Gastrocnemius medialis (tissue), 4 donors: ENCODE data around the gene CPS1.

Source experiments
- POLR2A ChIP-seq, 2 donors: fragments of 450-650 bp; IDR thresholded peaks; one replicate each; pipeline ENCODE4 v1.6.1; 2017; ENCODE audit warnings: antibody characterized with exemption in 2 of 2, mild to moderate bottlenecking in 2 of 2, moderate library complexity in 2 of 2
- TF ChIP-seq, protein P1 (sequence below), 5 experiments: fragments of 450-650 bp in 3 of 5; fragments of 200-600 bp in 2 of 5; sonication (generic) in 2 of 5; IDR thresholded peaks in 4 of 5; conservative IDR thresholded peaks in 1 of 5; 1 replicate in 4 of 5; 2 replicates in 1 of 5; pipeline ENCODE4 v1.5.1; 2016 to 2019; ENCODE audit warnings: antibody characterized with exemption in 5 of 5, mild to moderate bottlenecking in 3 of 5, moderate library complexity in 3 of 5

DNA sequence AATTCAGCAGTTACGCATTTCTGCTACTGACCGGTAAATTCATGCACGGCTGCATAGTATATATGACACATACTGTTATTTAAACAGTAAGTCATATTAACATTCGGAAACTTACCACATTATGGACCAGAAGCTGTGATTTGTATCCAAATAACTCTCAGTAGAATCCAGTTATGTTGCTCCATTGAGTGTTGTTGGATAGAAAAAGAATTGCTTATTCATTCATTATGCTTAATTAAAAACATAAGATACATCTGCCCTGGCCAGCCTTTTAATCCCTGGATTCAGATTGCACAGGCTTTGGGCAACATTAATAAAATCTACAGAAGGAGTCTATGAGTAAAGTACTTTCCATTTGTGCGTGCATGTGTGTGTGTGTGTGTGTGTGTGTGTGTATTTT lies 111.3 kb downstream of the CPS1 start:
- TF ChIP-seq, protein P1, sequence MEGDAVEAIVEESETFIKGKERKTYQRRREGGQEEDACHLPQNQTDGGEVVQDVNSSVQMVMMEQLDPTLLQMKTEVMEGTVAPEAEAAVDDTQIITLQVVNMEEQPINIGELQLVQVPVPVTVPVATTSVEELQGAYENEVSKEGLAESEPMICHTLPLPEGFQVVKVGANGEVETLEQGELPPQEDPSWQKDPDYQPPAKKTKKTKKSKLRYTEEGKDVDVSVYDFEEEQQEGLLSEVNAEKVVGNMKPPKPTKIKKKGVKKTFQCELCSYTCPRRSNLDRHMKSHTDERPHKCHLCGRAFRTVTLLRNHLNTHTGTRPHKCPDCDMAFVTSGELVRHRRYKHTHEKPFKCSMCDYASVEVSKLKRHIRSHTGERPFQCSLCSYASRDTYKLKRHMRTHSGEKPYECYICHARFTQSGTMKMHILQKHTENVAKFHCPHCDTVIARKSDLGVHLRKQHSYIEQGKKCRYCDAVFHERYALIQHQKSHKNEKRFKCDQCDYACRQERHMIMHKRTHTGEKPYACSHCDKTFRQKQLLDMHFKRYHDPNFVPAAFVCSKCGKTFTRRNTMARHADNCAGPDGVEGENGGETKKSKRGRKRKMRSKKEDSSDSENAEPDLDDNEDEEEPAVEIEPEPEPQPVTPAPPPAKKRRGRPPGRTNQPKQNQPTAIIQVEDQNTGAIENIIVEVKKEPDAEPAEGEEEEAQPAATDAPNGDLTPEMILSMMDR (IDR thresholded peaks at IDR 0.05 in 4 of 5, conservative IDR thresholded peaks at IDR 0.05 in 1 of 5) = no peak
- no peak for TF ChIP-seq POLR2A (IDR thresholded peaks at IDR 0.05)
